GM23338 (cell line): ENCODE results near the gene SPA17. TPM values are rescaled to one million over a fixed set of nuclear protein-coding genes. Genes with fewer than 3 reads are reported as not detected.

ENCODE experiments used
- ATAC-seq: fragments of 200-7000 bp; cut with Tn5 transposase; 3 replicates; pipeline ENCODE4 v1.9.1; 2020
- DNase-seq: peaks from one replicate; pipeline ENCODE4 v3.0.0-alpha.2; 2015; ENCODE audit warnings: low spot score
- H2AFZ ChIP-seq: fragments of 200-600 bp; sonication (generic); 2 replicates; pipeline ENCODE4 v1.8.0; 2016; ENCODE audit warnings: antibody characterized with exemption, mild to moderate bottlenecking, moderate library complexity
- H3F3A ChIP-seq: fragments of 200-600 bp; sonication (generic); replicated peaks from 2 replicates; pipeline ENCODE4 v1.8.0; 2017; ENCODE audit warnings: antibody characterized with exemption, mixed run types, low read depth
- H3K27ac ChIP-seq: fragments of 200-600 bp; sonication (generic); 2 replicates; pipeline ENCODE4 v1.6.1; 2016; ENCODE audit warnings: low read depth
- H3K27me3 ChIP-seq: fragments of 200-600 bp; sonication (generic); 2 replicates; pipeline ENCODE4 v1.8.0; 2016; ENCODE audit warnings: mild to moderate bottlenecking, mixed run types, moderate library complexity; ENCODE audit not compliant: insufficient read depth
- H3K36me3 ChIP-seq: fragments of 200-600 bp; sonication (generic); 2 replicates; pipeline ENCODE4 v1.8.0; 2016; ENCODE audit warnings: mild to moderate bottlenecking; ENCODE audit not compliant: insufficient read depth
- H3K4me1 ChIP-seq: fragments of 200-600 bp; sonication (generic); 2 replicates; pipeline ENCODE4 v1.8.0; 2016; ENCODE audit warnings: mild to moderate bottlenecking, moderate library complexity; ENCODE audit not compliant: insufficient read depth
- H3K4me2 ChIP-seq: fragments of 200-600 bp; sonication (generic); 2 replicates; pipeline ENCODE4 v1.7.1; 2017; ENCODE audit warnings: mixed run types
- H3K4me3 ChIP-seq: fragments of 200-600 bp; sonication (generic); 2 replicates; pipeline ENCODE4 v1.6.1; 2016; ENCODE audit warnings: mixed run types
- H3K79me2 ChIP-seq: fragments of 200-600 bp; sonication (generic); replicated peaks from 2 replicates; pipeline ENCODE4 v1.8.0; 2017; ENCODE audit warnings: mild to moderate bottlenecking; ENCODE audit not compliant: insufficient read depth
- H3K9me2 ChIP-seq: fragments of 200-600 bp; sonication (generic); 2 replicates; pipeline ENCODE4 v1.8.0; 2017; ENCODE audit not compliant: insufficient read depth
- H4K20me1 ChIP-seq: fragments of 200-600 bp; sonication (generic); replicated peaks from 2 replicates; pipeline ENCODE4 v1.8.0; 2017; ENCODE audit warnings: mild to moderate bottlenecking; ENCODE audit not compliant: insufficient read depth
- H3K27ac Mint-ChIP-seq: 2 replicates; pipeline ENCODE4 v1.8.0; 2020; ENCODE audit warnings: inconsistent platforms, mild to moderate bottlenecking, moderate library complexity, mixed read lengths
- H3K27me3 Mint-ChIP-seq: 3 replicates; pipeline ENCODE4 v1.8.0; 2022; ENCODE audit warnings: low read depth, mild to moderate bottlenecking, moderate library complexity, mixed read lengths, inconsistent platforms; ENCODE audit not compliant: insufficient read depth, poor library complexity
- H3K36me3 Mint-ChIP-seq: 3 replicates; pipeline ENCODE4 v1.8.0; 2021; ENCODE audit warnings: low read depth, mild to moderate bottlenecking, inconsistent platforms, moderate library complexity, mixed read lengths
- H3K4me1 Mint-ChIP-seq: 3 replicates; pipeline ENCODE4 v1.8.0; 2020; ENCODE audit warnings: mild to moderate bottlenecking, inconsistent platforms, mixed read lengths
- H3K4me3 Mint-ChIP-seq: 3 replicates; pipeline ENCODE4 v1.8.0; 2021; ENCODE audit warnings: moderate library complexity, mild to moderate bottlenecking, inconsistent platforms, mixed read lengths
- H3K9me3 Mint-ChIP-seq: 3 replicates; pipeline ENCODE4 v1.8.0; 2020; ENCODE audit warnings: moderate library complexity, mild to moderate bottlenecking, inconsistent platforms, mixed read lengths
- CREB1 ChIP-seq: fragments of 250-450 bp; sonication (Bioruptor Pico); IDR thresholded peaks from 2 replicates; pipeline ENCODE4 v1.5.0; 2020; ENCODE audit warnings: low read depth, mild to moderate bottlenecking, moderate library complexity
- EZH2 ChIP-seq: fragments of 200-600 bp; sonication (generic); IDR thresholded peaks from one replicate; pipeline ENCODE4 v1.8.0; 2017; ENCODE audit warnings: antibody characterized with exemption, mild to moderate bottlenecking, low read depth; ENCODE audit not compliant: unreplicated experiment
- EZH2phosphoT487 ChIP-seq: fragments of 200-600 bp; sonication (generic); IDR thresholded peaks from one replicate; pipeline ENCODE4 v1.8.1; 2018; ENCODE audit warnings: antibody characterized with exemption; ENCODE audit not compliant: unreplicated experiment
- JUNB ChIP-seq: IDR thresholded peaks from one replicate; pipeline ENCODE4 v1.6.1; 2016; ENCODE audit warnings: antibody characterized with exemption; ENCODE audit not compliant: unreplicated experiment
- NANOG ChIP-seq: IDR thresholded peaks from 2 replicates; pipeline ENCODE4 v1.6.1; 2016; ENCODE audit warnings: antibody characterized with exemption, borderline replicate concordance
- POLR2AphosphoS5 ChIP-seq: IDR thresholded peaks from 2 replicates; pipeline ENCODE4 v1.6.1; 2016; ENCODE audit warnings: antibody characterized with exemption, low read depth
- STAT1 ChIP-seq: IDR thresholded peaks from one replicate; pipeline ENCODE4 v1.6.1; 2016; ENCODE audit warnings: antibody characterized with exemption; ENCODE audit not compliant: unreplicated experiment
- ZNF114 ChIP-seq: fragments of 250-450 bp; sonication (Bioruptor Pico); IDR thresholded peaks from 2 replicates; pipeline ENCODE4 v1.5.0; 2020; ENCODE audit warnings: mild to moderate bottlenecking, moderate library complexity
- ZNF331 ChIP-seq: fragments of 250-450 bp; sonication (Bioruptor Pico); IDR thresholded peaks from 2 replicates; pipeline ENCODE4 v1.5.0; 2020; ENCODE audit warnings: low read depth, mild to moderate bottlenecking, moderate library complexity
- polyA plus RNA-seq: library from polyadenylated mRNA; unstranded; fragments of >200 nt; fragmentation: Nextera tagmentation; extraction: Ambion mirVana; gene quantifications from 2 replicates; pipeline ENCODE4 v1.2.1, GENCODE V29; 2016
- total RNA-seq: library from RNA; depleted of rRNA; stranded (reverse); fragments of >200 nt; shearing (Covaris generic); gene quantifications from 2 replicates; pipeline ENCODE4 v1.2.3, GENCODE V29; 2014
- TF ChIP-seq, protein P1 (sequence below): fragments of 250-450 bp; sonication (Bioruptor Pico); IDR thresholded peaks from 2 replicates; pipeline ENCODE4 v1.5.0; 2020; ENCODE audit warnings: mild to moderate bottlenecking, moderate library complexity
- TF ChIP-seq, protein P2 (sequence below): IDR thresholded peaks from one replicate; pipeline ENCODE4 v1.6.1; 2018; ENCODE audit warnings: antibody characterized with exemption; ENCODE audit not compliant: unreplicated experiment
- TF ChIP-seq, protein P3 (sequence below): IDR thresholded peaks from 2 replicates; pipeline ENCODE4 v1.6.1; 2016; ENCODE audit warnings: antibody characterized with exemption
- TF ChIP-seq, protein P4 (sequence below), 2 experiments: fragments of 200-600 bp in 1 of 2; sonication (generic) in 1 of 2; conservative IDR thresholded peaks; 2 replicates each; pipeline versions ENCODE4 v1.5.1 to v1.6.1; 2016 to 2017; ENCODE audit warnings: antibody characterized with exemption in 2 of 2, low read depth in 2 of 2, mild to moderate bottlenecking in 2 of 2, moderate library complexity in 1 of 2

The SPA17 gene
- total and polyA plus RNA-seq, 2 experiments from 2014 or later: 3.2 to 14.9 TPM

DNA sequence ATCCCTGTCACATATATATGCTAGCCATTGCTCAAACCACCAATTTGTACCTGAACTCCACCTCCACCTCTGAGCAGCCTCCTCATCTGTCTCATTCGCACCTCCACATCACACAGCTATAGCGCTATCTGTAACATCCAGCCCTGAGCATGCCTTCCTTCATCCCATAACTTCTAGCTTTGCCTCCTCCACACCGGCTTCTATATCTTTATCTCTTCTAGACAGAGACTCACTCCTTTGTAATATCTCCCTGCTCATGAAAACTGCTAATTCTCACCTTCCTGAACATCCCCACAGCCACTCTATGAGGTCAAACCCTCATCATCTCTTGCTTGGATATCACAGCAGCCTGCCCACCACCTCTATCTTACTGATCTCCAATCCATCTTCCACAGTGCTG, 6.1 kb upstream of the SPA17 start:
- Mint-ChIP-seq H3K9me3 (peaks cover 3% of the 10 kb centered on the region; the same call in 1 of the 3 replicates), H3K4me3 (no peak overlapping the region), H3K27me3 (peaks cover 8% of the 10 kb centered on the region), H3K27ac (no peak overlapping the region), H3K4me1 (peaks cover 8% of the 10 kb centered on the region; the same call in 2 of the 3 replicates), H3K36me3 (no peaks in the 10 kb centered on the region; the same call in 2 of the 3 replicates)
- no peaks in the 10 kb centered on the region for H3K79me2 ChIP-seq
- DNase-seq (no peak), ATAC-seq (no peak)
- peaks cover 58% of the 10 kb centered on the region for H3K27me3 ChIP-seq
- no peak overlapping the region for H3K27ac ChIP-seq
- no peaks in the 10 kb centered on the region for H3F3A ChIP-seq
- TF ChIP-seq, protein P1, sequence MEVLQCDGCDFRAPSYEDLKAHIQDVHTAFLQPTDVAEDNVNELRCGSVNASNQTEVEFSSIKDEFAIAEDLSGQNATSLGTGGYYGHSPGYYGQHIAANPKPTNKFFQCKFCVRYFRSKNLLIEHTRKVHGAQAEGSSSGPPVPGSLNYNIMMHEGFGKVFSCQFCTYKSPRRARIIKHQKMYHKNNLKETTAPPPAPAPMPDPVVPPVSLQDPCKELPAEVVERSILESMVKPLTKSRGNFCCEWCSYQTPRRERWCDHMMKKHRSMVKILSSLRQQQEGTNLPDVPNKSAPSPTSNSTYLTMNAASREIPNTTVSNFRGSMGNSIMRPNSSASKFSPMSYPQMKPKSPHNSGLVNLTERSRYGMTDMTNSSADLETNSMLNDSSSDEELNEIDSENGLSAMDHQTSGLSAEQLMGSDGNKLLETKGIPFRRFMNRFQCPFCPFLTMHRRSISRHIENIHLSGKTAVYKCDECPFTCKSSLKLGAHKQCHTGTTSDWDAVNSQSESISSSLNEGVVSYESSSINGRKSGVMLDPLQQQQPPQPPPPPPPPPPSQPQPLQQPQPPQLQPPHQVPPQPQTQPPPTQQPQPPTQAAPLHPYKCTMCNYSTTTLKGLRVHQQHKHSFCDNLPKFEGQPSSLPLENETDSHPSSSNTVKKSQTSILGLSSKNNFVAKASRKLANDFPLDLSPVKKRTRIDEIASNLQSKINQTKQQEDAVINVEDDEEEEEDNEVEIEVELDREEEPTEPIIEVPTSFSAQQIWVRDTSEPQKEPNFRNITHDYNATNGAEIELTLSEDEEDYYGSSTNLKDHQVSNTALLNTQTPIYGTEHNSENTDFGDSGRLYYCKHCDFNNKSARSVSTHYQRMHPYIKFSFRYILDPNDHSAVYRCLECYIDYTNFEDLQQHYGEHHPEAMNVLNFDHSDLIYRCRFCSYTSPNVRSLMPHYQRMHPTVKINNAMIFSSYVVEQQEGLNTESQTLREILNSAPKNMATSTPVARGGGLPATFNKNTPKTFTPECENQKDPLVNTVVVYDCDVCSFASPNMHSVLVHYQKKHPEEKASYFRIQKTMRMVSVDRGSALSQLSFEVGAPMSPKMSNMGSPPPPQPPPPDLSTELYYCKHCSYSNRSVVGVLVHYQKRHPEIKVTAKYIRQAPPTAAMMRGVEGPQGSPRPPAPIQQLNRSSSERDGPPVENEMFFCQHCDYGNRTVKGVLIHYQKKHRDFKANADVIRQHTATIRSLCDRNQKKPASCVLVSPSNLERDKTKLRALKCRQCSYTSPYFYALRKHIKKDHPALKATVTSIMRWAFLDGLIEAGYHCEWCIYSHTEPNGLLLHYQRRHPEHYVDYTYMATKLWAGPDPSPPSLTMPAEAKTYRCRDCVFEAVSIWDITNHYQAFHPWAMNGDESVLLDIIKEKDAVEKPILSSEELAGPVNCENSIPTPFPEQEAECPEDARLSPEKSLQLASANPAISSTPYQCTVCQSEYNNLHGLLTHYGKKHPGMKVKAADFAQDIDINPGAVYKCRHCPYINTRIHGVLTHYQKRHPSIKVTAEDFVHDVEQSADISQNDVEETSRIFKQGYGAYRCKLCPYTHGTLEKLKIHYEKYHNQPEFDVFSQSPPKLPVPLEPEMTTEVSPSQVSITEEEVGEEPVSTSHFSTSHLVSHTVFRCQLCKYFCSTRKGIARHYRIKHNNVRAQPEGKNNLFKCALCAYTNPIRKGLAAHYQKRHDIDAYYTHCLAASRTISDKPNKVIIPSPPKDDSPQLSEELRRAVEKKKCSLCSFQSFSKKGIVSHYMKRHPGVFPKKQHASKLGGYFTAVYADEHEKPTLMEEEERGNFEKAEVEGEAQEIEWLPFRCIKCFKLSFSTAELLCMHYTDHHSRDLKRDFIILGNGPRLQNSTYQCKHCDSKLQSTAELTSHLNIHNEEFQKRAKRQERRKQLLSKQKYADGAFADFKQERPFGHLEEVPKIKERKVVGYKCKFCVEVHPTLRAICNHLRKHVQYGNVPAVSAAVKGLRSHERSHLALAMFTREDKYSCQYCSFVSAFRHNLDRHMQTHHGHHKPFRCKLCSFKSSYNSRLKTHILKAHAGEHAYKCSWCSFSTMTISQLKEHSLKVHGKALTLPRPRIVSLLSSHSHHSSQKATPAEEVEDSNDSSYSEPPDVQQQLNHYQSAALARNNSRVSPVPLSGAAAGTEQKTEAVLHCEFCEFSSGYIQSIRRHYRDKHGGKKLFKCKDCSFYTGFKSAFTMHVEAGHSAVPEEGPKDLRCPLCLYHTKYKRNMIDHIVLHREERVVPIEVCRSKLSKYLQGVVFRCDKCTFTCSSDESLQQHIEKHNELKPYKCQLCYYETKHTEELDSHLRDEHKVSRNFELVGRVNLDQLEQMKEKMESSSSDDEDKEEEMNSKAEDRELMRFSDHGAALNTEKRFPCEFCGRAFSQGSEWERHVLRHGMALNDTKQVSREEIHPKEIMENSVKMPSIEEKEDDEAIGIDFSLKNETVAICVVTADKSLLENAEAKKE (CRISPR knock-in tag): no peak
- no peak for TF ChIP-seq EZH2phosphoT487
- TF ChIP-seq, protein P2, sequence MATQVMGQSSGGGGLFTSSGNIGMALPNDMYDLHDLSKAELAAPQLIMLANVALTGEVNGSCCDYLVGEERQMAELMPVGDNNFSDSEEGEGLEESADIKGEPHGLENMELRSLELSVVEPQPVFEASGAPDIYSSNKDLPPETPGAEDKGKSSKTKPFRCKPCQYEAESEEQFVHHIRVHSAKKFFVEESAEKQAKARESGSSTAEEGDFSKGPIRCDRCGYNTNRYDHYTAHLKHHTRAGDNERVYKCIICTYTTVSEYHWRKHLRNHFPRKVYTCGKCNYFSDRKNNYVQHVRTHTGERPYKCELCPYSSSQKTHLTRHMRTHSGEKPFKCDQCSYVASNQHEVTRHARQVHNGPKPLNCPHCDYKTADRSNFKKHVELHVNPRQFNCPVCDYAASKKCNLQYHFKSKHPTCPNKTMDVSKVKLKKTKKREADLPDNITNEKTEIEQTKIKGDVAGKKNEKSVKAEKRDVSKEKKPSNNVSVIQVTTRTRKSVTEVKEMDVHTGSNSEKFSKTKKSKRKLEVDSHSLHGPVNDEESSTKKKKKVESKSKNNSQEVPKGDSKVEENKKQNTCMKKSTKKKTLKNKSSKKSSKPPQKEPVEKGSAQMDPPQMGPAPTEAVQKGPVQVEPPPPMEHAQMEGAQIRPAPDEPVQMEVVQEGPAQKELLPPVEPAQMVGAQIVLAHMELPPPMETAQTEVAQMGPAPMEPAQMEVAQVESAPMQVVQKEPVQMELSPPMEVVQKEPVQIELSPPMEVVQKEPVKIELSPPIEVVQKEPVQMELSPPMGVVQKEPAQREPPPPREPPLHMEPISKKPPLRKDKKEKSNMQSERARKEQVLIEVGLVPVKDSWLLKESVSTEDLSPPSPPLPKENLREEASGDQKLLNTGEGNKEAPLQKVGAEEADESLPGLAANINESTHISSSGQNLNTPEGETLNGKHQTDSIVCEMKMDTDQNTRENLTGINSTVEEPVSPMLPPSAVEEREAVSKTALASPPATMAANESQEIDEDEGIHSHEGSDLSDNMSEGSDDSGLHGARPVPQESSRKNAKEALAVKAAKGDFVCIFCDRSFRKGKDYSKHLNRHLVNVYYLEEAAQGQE: no peak
- no peak for TF ChIP-seq JUNB
- TF ChIP-seq NANOG: no peak
- TF ChIP-seq EZH2: no peak
- TF ChIP-seq ZNF114: no peak
- TF ChIP-seq CREB1: no peak
- no peak for TF ChIP-seq POLR2AphosphoS5
- TF ChIP-seq, protein P3, sequence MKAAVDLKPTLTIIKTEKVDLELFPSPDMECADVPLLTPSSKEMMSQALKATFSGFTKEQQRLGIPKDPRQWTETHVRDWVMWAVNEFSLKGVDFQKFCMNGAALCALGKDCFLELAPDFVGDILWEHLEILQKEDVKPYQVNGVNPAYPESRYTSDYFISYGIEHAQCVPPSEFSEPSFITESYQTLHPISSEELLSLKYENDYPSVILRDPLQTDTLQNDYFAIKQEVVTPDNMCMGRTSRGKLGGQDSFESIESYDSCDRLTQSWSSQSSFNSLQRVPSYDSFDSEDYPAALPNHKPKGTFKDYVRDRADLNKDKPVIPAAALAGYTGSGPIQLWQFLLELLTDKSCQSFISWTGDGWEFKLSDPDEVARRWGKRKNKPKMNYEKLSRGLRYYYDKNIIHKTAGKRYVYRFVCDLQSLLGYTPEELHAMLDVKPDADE: no peak
- TF ChIP-seq ZNF331: no peak
- no peak for TF ChIP-seq STAT1
- TF ChIP-seq, protein P4, sequence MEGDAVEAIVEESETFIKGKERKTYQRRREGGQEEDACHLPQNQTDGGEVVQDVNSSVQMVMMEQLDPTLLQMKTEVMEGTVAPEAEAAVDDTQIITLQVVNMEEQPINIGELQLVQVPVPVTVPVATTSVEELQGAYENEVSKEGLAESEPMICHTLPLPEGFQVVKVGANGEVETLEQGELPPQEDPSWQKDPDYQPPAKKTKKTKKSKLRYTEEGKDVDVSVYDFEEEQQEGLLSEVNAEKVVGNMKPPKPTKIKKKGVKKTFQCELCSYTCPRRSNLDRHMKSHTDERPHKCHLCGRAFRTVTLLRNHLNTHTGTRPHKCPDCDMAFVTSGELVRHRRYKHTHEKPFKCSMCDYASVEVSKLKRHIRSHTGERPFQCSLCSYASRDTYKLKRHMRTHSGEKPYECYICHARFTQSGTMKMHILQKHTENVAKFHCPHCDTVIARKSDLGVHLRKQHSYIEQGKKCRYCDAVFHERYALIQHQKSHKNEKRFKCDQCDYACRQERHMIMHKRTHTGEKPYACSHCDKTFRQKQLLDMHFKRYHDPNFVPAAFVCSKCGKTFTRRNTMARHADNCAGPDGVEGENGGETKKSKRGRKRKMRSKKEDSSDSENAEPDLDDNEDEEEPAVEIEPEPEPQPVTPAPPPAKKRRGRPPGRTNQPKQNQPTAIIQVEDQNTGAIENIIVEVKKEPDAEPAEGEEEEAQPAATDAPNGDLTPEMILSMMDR (conservative IDR thresholded peaks at IDR 0.05; ENCODE audit: low read depth in 2 of 2): no peak
- H2AFZ ChIP-seq: no peak overlapping the region
- H3K9me2 ChIP-seq: no peaks in the 10 kb centered on the region
- H3K36me3 ChIP-seq: no peaks in the 10 kb centered on the region
- no peak overlapping the region for H3K4me2 ChIP-seq
- no peak overlapping the region for H3K4me3 ChIP-seq
- H3K4me1 ChIP-seq: peaks cover 1% of the 10 kb centered on the region; the same call in 1 of the 2 replicates
- H4K20me1 ChIP-seq: no peaks in the 10 kb centered on the region
